Neural progenitor cell (in vitro differentiated cells): ENCODE measurements around the gene UNC5A. TPM values are rescaled to one million over a fixed set of nuclear protein-coding genes. Genes with fewer than 3 reads are reported as not detected.

Experiments
- DNase-seq: peaks from one replicate; pipeline ENCODE4 v3.0.0-alpha.2; 2016; ENCODE audit warnings: low spot score
- H2AFZ ChIP-seq: fragments of 200-600 bp; sonication (generic); replicated peaks from 2 replicates; pipeline ENCODE4 v1.6.1; 2016; ENCODE audit warnings: antibody characterized with exemption
- H3F3A ChIP-seq: fragments of 200-600 bp; sonication (generic); 2 replicates; pipeline ENCODE4 v1.6.1; 2016; ENCODE audit warnings: antibody characterized with exemption, low read depth
- H3K27ac ChIP-seq: fragments of 200-600 bp; sonication (generic); 2 replicates; pipeline ENCODE4 v1.5.1; 2016; ENCODE audit warnings: mild to moderate bottlenecking
- H3K27me3 ChIP-seq: fragments of 200-600 bp; sonication (generic); 2 replicates; pipeline ENCODE4 v1.6.1; 2016; ENCODE audit warnings: mild to moderate bottlenecking, moderate library complexity
- H3K36me3 ChIP-seq: fragments of 200-600 bp; sonication (generic); 2 replicates; pipeline ENCODE4 v1.5.1; 2016
- H3K4me1 ChIP-seq: fragments of 200-600 bp; sonication (generic); 2 replicates; pipeline ENCODE4 v1.6.1; 2016; ENCODE audit warnings: mixed run types
- H3K4me2 ChIP-seq: fragments of 200-600 bp; sonication (generic); 2 replicates; pipeline ENCODE4 v1.6.1; 2016
- H3K4me3 ChIP-seq: fragments of 200-600 bp; sonication (generic); 2 replicates; pipeline ENCODE4 v1.5.1; 2016
- H3K79me2 ChIP-seq: fragments of 200-600 bp; sonication (generic); 2 replicates; pipeline ENCODE4 v1.6.1; 2016; ENCODE audit warnings: low read depth
- H3K9ac ChIP-seq: fragments of 200-600 bp; sonication (generic); 2 replicates; pipeline ENCODE4 v1.6.1; 2016
- H3K9me3 ChIP-seq: fragments of 200-600 bp; sonication (generic); 2 replicates; pipeline ENCODE4 v1.5.1; 2016; ENCODE audit warnings: low read depth
- H4K20me1 ChIP-seq: fragments of 200-600 bp; sonication (generic); 2 replicates; pipeline ENCODE4 v1.6.1; 2016; ENCODE audit warnings: low read depth
- H3K27ac Mint-ChIP-seq: 3 replicates; pipeline ENCODE4 v1.8.0; 2021; ENCODE audit warnings: mixed read lengths
- H3K27me3 Mint-ChIP-seq: 2 replicates; pipeline ENCODE4 v1.8.0; 2022; ENCODE audit warnings: low read depth, mild to moderate bottlenecking, inconsistent platforms, moderate library complexity, mixed read lengths; ENCODE audit not compliant: insufficient read depth
- H3K36me3 Mint-ChIP-seq: 3 replicates; pipeline ENCODE4 v1.8.0; 2021; ENCODE audit warnings: mixed read lengths
- H3K4me1 Mint-ChIP-seq: 3 replicates; pipeline ENCODE4 v1.8.0; 2021; ENCODE audit warnings: mixed read lengths
- H3K4me3 Mint-ChIP-seq: 3 replicates; pipeline ENCODE4 v1.8.0; 2021; ENCODE audit warnings: mild to moderate bottlenecking, moderate library complexity, mixed read lengths
- H3K9me3 Mint-ChIP-seq: 3 replicates; pipeline ENCODE4 v1.8.0; 2020; ENCODE audit warnings: mixed read lengths
- EZH2 ChIP-seq: fragments of 200-600 bp; sonication (generic); IDR thresholded peaks from 2 replicates; pipeline ENCODE4 v1.6.1; 2017; ENCODE audit warnings: antibody characterized with exemption, mild to moderate bottlenecking, moderate library complexity
- EZH2phosphoT487 ChIP-seq: fragments of 200-600 bp; sonication (generic); IDR thresholded peaks from 2 replicates; pipeline ENCODE4 v1.6.1; 2017; ENCODE audit warnings: antibody characterized with exemption
- total RNA-seq: library from RNA; depleted of rRNA; stranded (reverse); fragments of >200 nt; gene quantifications from 2 replicates; pipeline ENCODE4 v1.2.3, GENCODE V29; 2015; ENCODE audit warnings: low replicate concordance
- TF ChIP-seq, protein P1 (sequence below): fragments of 200-600 bp; sonication (generic); IDR thresholded peaks from 2 replicates; pipeline ENCODE4 v1.5.1; 2017; ENCODE audit warnings: antibody characterized with exemption, mild to moderate bottlenecking

The UNC5A gene
- total RNA-seq, 1 donor from 2014 or later, result 1.2 TPM

DNA sequence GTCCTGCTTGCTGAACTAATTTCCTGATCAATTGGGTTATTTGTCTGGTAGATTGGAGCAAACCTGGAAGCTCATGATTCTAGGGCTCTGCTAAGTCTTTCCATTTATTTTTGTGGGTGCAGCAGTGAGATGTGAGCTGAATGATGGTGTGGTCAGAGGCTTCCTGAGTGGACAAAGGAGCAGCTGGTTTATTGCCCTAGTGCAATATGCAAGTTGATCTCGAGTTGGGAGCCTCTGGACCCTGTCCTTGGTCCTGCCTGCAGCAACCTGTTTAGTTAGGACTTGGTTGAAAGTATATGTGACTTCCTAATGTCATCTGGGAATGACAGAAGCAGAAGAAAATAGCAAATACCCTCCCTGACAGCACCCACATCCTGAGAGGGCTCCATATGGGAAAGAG lies 4.2 kb upstream of the UNC5A start:
- peaks cover 63% of the 10 kb centered on the region for H3K27me3 ChIP-seq
- no peak overlapping the region for H3K4me3 Mint-ChIP-seq

DNA sequence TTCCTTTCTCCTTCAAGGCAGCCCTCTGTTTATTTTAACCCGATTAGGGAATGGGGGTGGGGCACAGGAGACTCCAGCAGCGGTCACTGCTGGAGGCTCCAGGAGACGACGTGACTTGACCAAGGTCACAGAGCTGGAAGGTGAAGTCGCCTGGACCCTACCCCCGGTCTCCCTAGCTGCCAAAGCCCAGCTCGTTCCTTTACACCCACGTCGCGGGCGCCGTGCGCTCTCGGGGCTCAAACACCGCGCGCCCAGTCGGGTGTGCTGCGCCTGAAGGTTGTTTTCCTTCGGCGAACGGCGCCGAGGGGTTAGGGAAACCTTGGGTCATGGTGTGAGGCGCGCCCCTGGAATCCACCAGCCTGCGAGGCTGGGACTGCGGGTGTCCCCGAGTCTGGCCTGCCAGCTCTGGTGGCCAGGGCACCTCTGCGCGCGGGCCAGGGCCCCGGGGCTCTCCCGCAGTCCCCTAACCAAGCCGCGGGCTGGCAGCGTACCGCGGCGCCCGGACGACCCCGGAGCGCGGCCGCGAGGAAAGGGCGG lies 747 bp upstream of the UNC5A start:
- peaks cover 4% of the 10 kb centered on the region for H3K9me3 Mint-ChIP-seq
- H3K4me2 ChIP-seq, result peak overlapping the region; percentile 99

More for the DNA sequence above, 4.2 kb upstream of the UNC5A start:
- H3K36me3 ChIP-seq, result no peaks in the 10 kb centered on the region
- H3K79me2 ChIP-seq, result no peaks in the 10 kb centered on the region
- H3K9me3 ChIP-seq, result no peaks in the 10 kb centered on the region
- H3K9ac ChIP-seq, result no peak overlapping the region
- TF ChIP-seq EZH2 (no peak), EZH2phosphoT487 (no peak)
- TF ChIP-seq, protein P1, sequence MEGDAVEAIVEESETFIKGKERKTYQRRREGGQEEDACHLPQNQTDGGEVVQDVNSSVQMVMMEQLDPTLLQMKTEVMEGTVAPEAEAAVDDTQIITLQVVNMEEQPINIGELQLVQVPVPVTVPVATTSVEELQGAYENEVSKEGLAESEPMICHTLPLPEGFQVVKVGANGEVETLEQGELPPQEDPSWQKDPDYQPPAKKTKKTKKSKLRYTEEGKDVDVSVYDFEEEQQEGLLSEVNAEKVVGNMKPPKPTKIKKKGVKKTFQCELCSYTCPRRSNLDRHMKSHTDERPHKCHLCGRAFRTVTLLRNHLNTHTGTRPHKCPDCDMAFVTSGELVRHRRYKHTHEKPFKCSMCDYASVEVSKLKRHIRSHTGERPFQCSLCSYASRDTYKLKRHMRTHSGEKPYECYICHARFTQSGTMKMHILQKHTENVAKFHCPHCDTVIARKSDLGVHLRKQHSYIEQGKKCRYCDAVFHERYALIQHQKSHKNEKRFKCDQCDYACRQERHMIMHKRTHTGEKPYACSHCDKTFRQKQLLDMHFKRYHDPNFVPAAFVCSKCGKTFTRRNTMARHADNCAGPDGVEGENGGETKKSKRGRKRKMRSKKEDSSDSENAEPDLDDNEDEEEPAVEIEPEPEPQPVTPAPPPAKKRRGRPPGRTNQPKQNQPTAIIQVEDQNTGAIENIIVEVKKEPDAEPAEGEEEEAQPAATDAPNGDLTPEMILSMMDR, result no peak
- H3K4me2 ChIP-seq, result no peak overlapping the region
- Mint-ChIP-seq H3K4me1 (peaks cover 8% of the 10 kb centered on the region), H3K27me3 (peaks cover 61% of the 10 kb centered on the region), H3K27ac (no peak overlapping the region), H3K36me3 (no peaks in the 10 kb centered on the region), H3K9me3 (peaks cover 2% of the 10 kb centered on the region)
- peaks cover 9% of the 10 kb centered on the region for H3K4me1 ChIP-seq
- DNase-seq, result peak; percentile 78
- peaks cover 17% of the 10 kb centered on the region for H3F3A ChIP-seq
- H2AFZ ChIP-seq, result no peak overlapping the region
- H3K27ac ChIP-seq, result no peak overlapping the region
- peaks cover 33% of the 10 kb centered on the region for H4K20me1 ChIP-seq
- no peak overlapping the region for H3K4me3 ChIP-seq

DNA sequence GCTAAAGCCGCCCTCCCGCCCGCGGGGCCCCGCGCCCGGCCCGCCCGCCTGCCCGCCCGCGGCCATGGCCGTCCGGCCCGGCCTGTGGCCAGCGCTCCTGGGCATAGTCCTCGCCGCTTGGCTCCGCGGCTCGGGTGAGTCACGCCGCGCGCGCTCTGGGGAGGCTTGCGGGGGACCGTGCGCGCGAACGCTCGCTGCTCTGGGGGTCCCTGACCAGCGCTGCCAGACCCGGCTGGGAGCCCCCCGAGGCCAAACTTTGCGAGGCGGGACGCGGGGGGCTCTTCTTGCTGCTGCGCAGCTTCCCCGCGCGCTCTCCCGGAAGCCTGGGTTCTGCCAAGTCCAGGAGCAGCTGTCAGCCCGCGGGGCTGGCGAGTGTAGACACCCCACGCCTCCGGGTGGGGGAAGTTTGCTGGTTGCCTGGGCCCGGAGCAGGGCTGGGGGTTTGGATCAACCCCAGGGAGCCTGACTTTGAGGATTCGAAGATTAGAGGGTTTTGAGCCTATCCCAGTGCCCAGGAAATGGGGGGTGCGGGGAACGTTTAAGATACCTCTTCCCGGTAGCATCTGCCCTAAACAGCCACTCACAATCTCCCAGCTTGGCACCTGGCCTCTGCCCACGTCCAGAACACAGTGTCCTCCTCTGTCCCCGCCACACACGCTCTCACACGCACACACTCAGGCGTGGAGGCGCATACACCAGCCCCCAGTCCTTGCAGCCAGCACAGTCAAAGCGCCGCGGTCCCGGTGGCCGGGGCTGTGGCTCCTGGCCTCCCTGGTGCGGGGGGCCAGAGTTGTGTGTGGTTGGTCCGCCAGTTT lies 535 bp downstream of the UNC5A start:
- H4K20me1 ChIP-seq, result peaks cover 33% of the 10 kb centered on the region
- no peaks in the 10 kb centered on the region for H3K79me2 ChIP-seq
- H3K9me3 ChIP-seq, result no peaks in the 10 kb centered on the region
- no peak overlapping the region for H3K27ac ChIP-seq
- DNase-seq, result no peak
- peak overlapping the region; percentile 89 for H3K4me2 ChIP-seq
- peak overlapping the region; percentile 4 for H2AFZ ChIP-seq
- TF ChIP-seq EZH2, result peak; percentile 48
- TF ChIP-seq, protein P1, result no peak
- peak; percentile 18 for TF ChIP-seq EZH2phosphoT487
- peaks cover 69% of the 10 kb centered on the region for H3K27me3 ChIP-seq
- H3K9ac ChIP-seq, result no peak overlapping the region
- H3K36me3 ChIP-seq, result no peaks in the 10 kb centered on the region
- Mint-ChIP-seq H3K27ac (no peak overlapping the region), H3K9me3 (peaks cover 4% of the 10 kb centered on the region), H3K4me3 (peak overlapping the region; percentile 85), H3K27me3 (peaks cover 68% of the 10 kb centered on the region), H3K4me1 (peaks cover 32% of the 10 kb centered on the region), H3K36me3 (no peaks in the 10 kb centered on the region)
- peak overlapping the region; percentile 59 for H3K4me3 ChIP-seq
- peaks cover 33% of the 10 kb centered on the region for H3K4me1 ChIP-seq
- peaks cover 19% of the 10 kb centered on the region for H3F3A ChIP-seq

More for the DNA sequence above, 747 bp upstream of the UNC5A start:
- Histone ChIP-seq H2AFZ (peak overlapping the region; percentile 92), H4K20me1 (peaks cover 33% of the 10 kb centered on the region), H3K79me2 (no peaks in the 10 kb centered on the region), H3K4me1 (peaks cover 25% of the 10 kb centered on the region), H3K9ac (no peak overlapping the region), H3K27ac (no peak overlapping the region), H3K27me3 (peaks cover 76% of the 10 kb centered on the region), H3F3A (peaks cover 19% of the 10 kb centered on the region), H3K9me3 (no peaks in the 10 kb centered on the region), H3K36me3 (no peaks in the 10 kb centered on the region), H3K4me3 (peak overlapping the region; percentile 76)
- H3K4me3 Mint-ChIP-seq, result peak overlapping the region; percentile 85
- TF ChIP-seq EZH2 (peak; percentile 88), EZH2phosphoT487 (peak; percentile 78)
- TF ChIP-seq, protein P1, result no peak
- no peak overlapping the region for H3K27ac Mint-ChIP-seq
- H3K36me3 Mint-ChIP-seq, result no peaks in the 10 kb centered on the region
- H3K27me3 Mint-ChIP-seq, result peaks cover 66% of the 10 kb centered on the region
- H3K4me1 Mint-ChIP-seq, result peaks cover 24% of the 10 kb centered on the region
- peak; percentile 74 for DNase-seq
